ENCODE data around the gene OPCML.

GRCh38 chr11:133180201-133180600, 352.1 kb downstream of the OPCML start:
- no peak for TF ChIP-seq CTCF (IDR thresholded peaks at IDR 0.05)
- no peak for TF ChIP-seq ZFX (IDR thresholded peaks at IDR 0.05; ENCODE audit: borderline replicate concordance)
